ENCODE measurements around the gene UTP18. TPM values are rescaled to one million over a fixed set of nuclear protein-coding genes. Genes with fewer than 3 reads are reported as not detected.
"Not testable (repeated sequence)": the region's sequence is repeated elsewhere in the genome, so short reads cannot be mapped to it uniquely, and the experiment has no call there.

Gene UTP18
- total RNA-seq, 1 experiment from 2014 or later, result 107 TPM

GRCh38 chr17:51221322-51221721 is 39.0 kb upstream of the UTP18 start:
- TF ChIP-seq CTCF (conservative IDR thresholded peaks at IDR 0.05; ENCODE audit: low read depth, low read length) (no peak), EZH2 (IDR thresholded peaks at IDR 0.05; ENCODE audit: borderline replicate concordance, low read depth, low read length, poor library complexity, severe bottlenecking) (no peak)
- Histone ChIP-seq H3K4me3 (ENCODE audit: low read depth, low read length, poor library complexity, severe bottlenecking) (no peak overlapping the region), H3K36me3 (ENCODE audit: insufficient read depth, low read length, poor library complexity, severe bottlenecking) (peaks cover 27% of the 10 kb centered on the region), H3K27ac (ENCODE audit: low read depth, low read length, poor library complexity, severe bottlenecking) (no peak overlapping the region), H3K4me1 (ENCODE audit: insufficient read depth, low read length, poor library complexity, severe bottlenecking) (no peaks in the 10 kb centered on the region), H3K27me3 (replicated peaks; ENCODE audit: insufficient read depth, low read depth, low read length, poor library complexity) (no peaks in the 10 kb centered on the region), H3K9me3 (ENCODE audit: low read depth, low read length, poor library complexity, severe bottlenecking) (no peaks in the 10 kb centered on the region)
- CTCF ChIA-PET, result no interaction called here
- POLR2A ChIA-PET (ENCODE audit: low non-redundant PET), result no interaction called here
- no TSS peak for BruUV-seq (replicated peaks)
- intact Hi-C loops (cut with micrococcal nuclease; ENCODE audit: unreplicated experiment), result no loop called here
- no peak for DNase-seq (ENCODE audit: low spot score)

GRCh38 chr17:51224402-51225262 is 35.7 kb upstream of the UTP18 start:
- peak; percentile 5 for DNase-seq (ENCODE audit: low spot score)
- intact Hi-C loops (cut with micrococcal nuclease; ENCODE audit: unreplicated experiment), result no loop called here
- Histone ChIP-seq H3K4me3 (ENCODE audit: low read depth, low read length, poor library complexity, severe bottlenecking) (no peak overlapping the region), H3K36me3 (ENCODE audit: insufficient read depth, low read length, poor library complexity, severe bottlenecking) (peaks cover 7% of the 10 kb centered on the region), H3K27ac (ENCODE audit: low read depth, low read length, poor library complexity, severe bottlenecking) (peak overlapping the region; percentile 49), H3K9me3 (ENCODE audit: low read depth, low read length, poor library complexity, severe bottlenecking) (no peaks in the 10 kb centered on the region), H3K4me1 (ENCODE audit: insufficient read depth, low read length, poor library complexity, severe bottlenecking) (no peaks in the 10 kb centered on the region), H3K27me3 (replicated peaks; ENCODE audit: insufficient read depth, low read depth, low read length, poor library complexity) (no peaks in the 10 kb centered on the region)
- ChIA-PET CTCF (no interaction called here), POLR2A (ENCODE audit: low non-redundant PET) (no interaction called here)
- no TSS peak for BruUV-seq (replicated peaks)
- TF ChIP-seq EZH2 (IDR thresholded peaks at IDR 0.05; ENCODE audit: borderline replicate concordance, low read depth, low read length, poor library complexity, severe bottlenecking) (no peak), CTCF (conservative IDR thresholded peaks at IDR 0.05; ENCODE audit: low read depth, low read length) (no peak)

DNA sequence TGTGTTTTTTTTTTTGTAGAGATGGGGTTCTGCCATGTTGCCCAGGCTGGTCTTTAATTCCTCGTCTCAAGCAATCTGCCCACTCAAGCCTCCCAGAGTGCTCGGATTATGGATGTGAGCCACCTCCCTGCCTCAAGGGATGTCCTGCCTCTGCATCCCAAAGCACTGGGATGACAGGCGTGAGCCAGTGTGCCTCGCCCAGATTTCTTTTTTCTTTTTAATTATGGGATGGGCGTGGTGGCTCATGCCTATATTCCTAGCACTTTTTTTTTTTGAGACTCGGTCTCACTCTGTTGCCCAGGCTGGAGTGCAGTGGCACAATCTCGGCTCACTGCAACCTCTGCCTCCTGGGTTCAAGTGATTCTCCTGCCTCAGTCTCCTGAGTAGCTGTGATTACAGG is 34.8 kb upstream of the UTP18 start:
- BruUV-seq (replicated peaks); DNase-seq (ENCODE audit: low spot score); CTCF ChIA-PET; H3K9me3 ChIP-seq (ENCODE audit: low read depth, low read length, poor library complexity, severe bottlenecking); intact Hi-C loops (cut with micrococcal nuclease; ENCODE audit: unreplicated experiment); POLR2A ChIA-PET (ENCODE audit: low non-redundant PET); H3K4me3 ChIP-seq (ENCODE audit: low read depth, low read length, poor library complexity, severe bottlenecking); H3K36me3 ChIP-seq (ENCODE audit: insufficient read depth, low read length, poor library complexity, severe bottlenecking); H3K4me1 ChIP-seq (ENCODE audit: insufficient read depth, low read length, poor library complexity, severe bottlenecking); H3K27ac ChIP-seq (ENCODE audit: low read depth, low read length, poor library complexity, severe bottlenecking); H3K27me3 ChIP-seq (replicated peaks; ENCODE audit: insufficient read depth, low read depth, low read length, poor library complexity): not testable (repeated sequence)

- ChIA-PET POLR2A (ENCODE audit: low non-redundant PET) (interaction anchor here (0.6 kb wide), 1 partner anchor 55 kb away, joined by 3 read pairs; no protein-coding TSS in a partner anchor), CTCF (interaction anchor here (0.6 kb wide), 1 partner anchor 54 kb away, joined by 4 read pairs; no protein-coding TSS in a partner anchor)
- Histone ChIP-seq H3K9me3 (ENCODE audit: low read depth, low read length, poor library complexity, severe bottlenecking) (no peaks in the 10 kb centered on the region), H3K36me3 (ENCODE audit: insufficient read depth, low read length, poor library complexity, severe bottlenecking) (no peaks in the 10 kb centered on the region), H3K4me3 (ENCODE audit: low read depth, low read length, poor library complexity, severe bottlenecking) (no peak overlapping the region), H3K4me1 (ENCODE audit: insufficient read depth, low read length, poor library complexity, severe bottlenecking) (no peaks in the 10 kb centered on the region), H3K27me3 (replicated peaks; ENCODE audit: insufficient read depth, low read depth, low read length, poor library complexity) (no peaks in the 10 kb centered on the region), H3K27ac (ENCODE audit: low read depth, low read length, poor library complexity, severe bottlenecking) (no peak overlapping the region)
- no peak for DNase-seq (ENCODE audit: low spot score)
- intact Hi-C loops (cut with micrococcal nuclease; ENCODE audit: unreplicated experiment), result no loop called here
- no peak for TF ChIP-seq CTCF (conservative IDR thresholded peaks at IDR 0.05; ENCODE audit: low read depth, low read length)
- TF ChIP-seq EZH2 (IDR thresholded peaks at IDR 0.05; ENCODE audit: borderline replicate concordance, low read depth, low read length, poor library complexity, severe bottlenecking), result no peak
- BruUV-seq (replicated peaks), result no TSS peak
Observed at GRCh38 chr17:51228161-51228560, 32.2 kb upstream of the UTP18 start.

Data from A673 (cell line).